NCI-H2171 (cell line): ENCODE measurements around the gene AGMO.
"Not testable (repeated sequence)": the region's sequence is repeated elsewhere in the genome, so short reads cannot be mapped to it uniquely, and the experiment has no call there.

ENCODE experiments used
- DNase-seq: peaks from one replicate; lab custom pipeline; 2025; lab: John Stamatoyannopoulos, UW

The AGMO gene

GRCh38 chr7:15314922-15315321, 246.9 kb downstream of the AGMO start:
- no peak for DNase-seq

- no peak for DNase-seq
Observed at GRCh38 chr7:15313361-15313760, 248.5 kb downstream of the AGMO start.

- no peak for DNase-seq
Observed at GRCh38 chr7:15309872-15310271, 251.9 kb downstream of the AGMO start.

GRCh38 chr7:15308821-15309220, 253.0 kb downstream of the AGMO start:
- DNase-seq: no peak

- DNase-seq: no peak
Observed at GRCh38 chr7:15306296-15306695, 255.5 kb downstream of the AGMO start.

- peak; percentile 60 for DNase-seq
Observed at GRCh38 chr7:15305002-15305600, 256.7 kb downstream of the AGMO start.

GRCh38 chr7:15303357-15303756, 258.5 kb downstream of the AGMO start:
- no peak for DNase-seq

- not testable (repeated sequence) for DNase-seq
Observed at GRCh38 chr7:15300986-15301385, 260.8 kb downstream of the AGMO start.

GRCh38 chr7:15292138-15292537, 269.7 kb downstream of the AGMO start:
- no peak for DNase-seq

- no peak for DNase-seq
Observed at GRCh38 chr7:15291699-15292098, 270.1 kb downstream of the AGMO start.

GRCh38 chr7:15288741-15289140, 273.1 kb downstream of the AGMO start:
- no peak for DNase-seq

- DNase-seq: no peak
Observed at GRCh38 chr7:15284396-15284795, 277.4 kb downstream of the AGMO start.

GRCh38 chr7:15280078-15280733, 281.6 kb downstream of the AGMO start:
- no peak for DNase-seq

- no peak for DNase-seq
Observed at GRCh38 chr7:15279640-15280039, 282.2 kb downstream of the AGMO start.

- DNase-seq: no peak
Observed at GRCh38 chr7:15257689-15258088, 304.1 kb downstream of the AGMO start.

- no peak for DNase-seq
Observed at GRCh38 chr7:15252181-15252580, 309.6 kb downstream of the AGMO start.

GRCh38 chr7:15248514-15248913, 313.3 kb downstream of the AGMO start:
- DNase-seq: no peak

GRCh38 chr7:15245831-15246230, 316.0 kb downstream of the AGMO start:
- no peak for DNase-seq

- DNase-seq: no peak
Observed at GRCh38 chr7:15239801-15240200, 322.0 kb downstream of the AGMO start.

GRCh38 chr7:15236952-15237351, 324.9 kb downstream of the AGMO start:
- DNase-seq: no peak

GRCh38 chr7:15234431-15234830, 327.4 kb downstream of the AGMO start:
- no peak for DNase-seq

GRCh38 chr7:15228831-15229230, 333.0 kb downstream of the AGMO start:
- DNase-seq: peak; percentile 58

- no peak for DNase-seq
Observed at GRCh38 chr7:15225981-15226380, 335.8 kb downstream of the AGMO start.

GRCh38 chr7:15219758-15220157, 342.1 kb downstream of the AGMO start:
- no peak for DNase-seq
